HepG2 (cell line): ENCODE data around the gene JCAD. TPM values are rescaled to one million over a fixed set of nuclear protein-coding genes. Genes with fewer than 3 reads are reported as not detected.

Experiments used
- BORCS8-MEF2B ChIP-seq: sonication (generic); formaldehyde crosslinking; IDR thresholded peaks from 2 replicates; pipeline ENCODE4 v1.8.0; 2022; ENCODE audit warnings: mild to moderate bottlenecking, missing genetic modification reagents
- CEBPB ChIP-seq: IDR thresholded peaks from 2 replicates; pipeline ENCODE4 v1.6.1; 2011; ENCODE audit warnings: low read depth, low read length, improper control_type of control experiment, borderline replicate concordance
- HOXA3 ChIP-seq: sonication (generic); formaldehyde crosslinking; IDR thresholded peaks from 2 replicates; pipeline ENCODE4 v1.5.0; 2020; ENCODE audit warnings: missing genetic modification reagents
- PCBP1 ChIP-seq: fragments of 200-400 bp; formaldehyde crosslinking; IDR thresholded peaks from 2 replicates; pipeline ENCODE4 v1.6.1; 2017; ENCODE audit warnings: mild to moderate bottlenecking, low read depth, low read length, borderline replicate concordance
- RAD51 ChIP-seq: fragments of 450-650 bp; IDR thresholded peaks from 2 replicates; pipeline ENCODE4 v1.6.1; 2016; ENCODE audit warnings: borderline replicate concordance
- SMC3 ChIP-seq: IDR thresholded peaks from 2 replicates; pipeline ENCODE4 v1.6.1; 2011; ENCODE audit warnings: low read length, improper control_type of control experiment
- SRSF9 ChIP-seq: fragments of 200-400 bp; formaldehyde crosslinking; IDR thresholded peaks from 2 replicates; pipeline ENCODE4 v1.6.1; 2018; ENCODE audit warnings: borderline replicate concordance, mild to moderate bottlenecking, low read depth, low read length; ENCODE audit not compliant: insufficient read depth, poor library complexity, severe bottlenecking
- STAG1 ChIP-seq: sonication (generic); formaldehyde crosslinking; IDR thresholded peaks from 2 replicates; pipeline ENCODE4 v1.4.0; 2020; ENCODE audit warnings: missing genetic modification reagents
- XRCC5 ChIP-seq: fragments of 200-400 bp; formaldehyde crosslinking; optimal IDR thresholded peaks from 2 replicates; pipeline ENCODE3; 2017; ENCODE audit warnings: mild to moderate bottlenecking, low read length
- ZEB1 ChIP-seq: IDR thresholded peaks from 2 replicates; pipeline ENCODE4 v1.6.1; 2012; ENCODE audit warnings: mild to moderate bottlenecking, low read depth, inconsistent platforms; ENCODE audit not compliant: insufficient replicate concordance
- ZFX ChIP-seq: sonication (generic); formaldehyde crosslinking; IDR thresholded peaks from 2 replicates; pipeline ENCODE4 v1.4.0; 2020; ENCODE audit warnings: mild to moderate bottlenecking, low read depth, missing genetic modification reagents, moderate library complexity
- ZNF292 ChIP-seq: sonication (generic); formaldehyde crosslinking; IDR thresholded peaks from 2 replicates; pipeline ENCODE4 v1.8.1; 2022; ENCODE audit warnings: mild to moderate bottlenecking, low read depth, missing genetic modification reagents, borderline replicate concordance
- ZNF30 ChIP-seq: sonication (generic); formaldehyde crosslinking; IDR thresholded peaks from 2 replicates; pipeline ENCODE4 v1.5.0; 2020; ENCODE audit warnings: mild to moderate bottlenecking, missing genetic modification reagents
- ZNF331 ChIP-seq: sonication (generic); formaldehyde crosslinking; IDR thresholded peaks from 2 replicates; pipeline ENCODE4 v1.4.0; 2020; ENCODE audit warnings: missing genetic modification reagents
- ZNF333 ChIP-seq: sonication (generic); formaldehyde crosslinking; IDR thresholded peaks from 2 replicates; pipeline ENCODE4 v1.4.0; 2020; ENCODE audit warnings: mild to moderate bottlenecking, missing genetic modification reagents, borderline replicate concordance
- ZNF556 ChIP-seq: sonication (generic); formaldehyde crosslinking; IDR thresholded peaks from 2 replicates; pipeline ENCODE4 v1.4.0; 2020; ENCODE audit warnings: mild to moderate bottlenecking, missing genetic modification reagents, borderline replicate concordance
- ZNF629 ChIP-seq: sonication (generic); formaldehyde crosslinking; conservative IDR thresholded peaks from 2 replicates; pipeline ENCODE4 v1.5.0; 2020; ENCODE audit warnings: missing genetic modification reagents
- ZNF768 ChIP-seq: sonication (generic); formaldehyde crosslinking; IDR thresholded peaks from 2 replicates; pipeline ENCODE4 v1.4.0; 2020; ENCODE audit warnings: missing genetic modification reagents
- ZSCAN22 ChIP-seq: sonication (generic); formaldehyde crosslinking; IDR thresholded peaks from 2 replicates; pipeline ENCODE4 v1.4.0; 2020; ENCODE audit warnings: mild to moderate bottlenecking, missing genetic modification reagents
- ZSCAN30 ChIP-seq: sonication (generic); formaldehyde crosslinking; IDR thresholded peaks from 2 replicates; pipeline ENCODE4 v1.5.0; 2020; ENCODE audit warnings: mild to moderate bottlenecking, missing genetic modification reagents
- polyA plus RNA-seq, 8 experiments: library from polyadenylated mRNA; depleted of rRNA in 3 of 8; stranded (reverse) in 7 of 8; unstranded in 1 of 8; fragments of >200 nt; fragmentation: Illumina TruSeq in 4 of 8; extraction: Trizol in 4 of 8; gene quantifications; 2 replicates each; pipeline versions ENCODE4 v1.2.1 to v1.2.3, GENCODE V29; 2011 to 2016; ENCODE audit warnings: low read depth in 4 of 8, missing spikeins in 1 of 8, mixed read lengths in 1 of 8; ENCODE audit not compliant: insufficient read depth in 1 of 8
- total RNA-seq, 5 experiments: library from RNA; depleted of rRNA; stranded (reverse); fragments of >200 nt; fragmentation: Illumina TruSeq; extraction: Trizol; gene quantifications; 2 replicates each; pipeline ENCODE4 v1.2.3, GENCODE V29; 2016; ENCODE audit warnings: low read depth in 1 of 5
- TF ChIP-seq, protein P1 (sequence below): sonication (generic); formaldehyde crosslinking; IDR thresholded peaks from 2 replicates; pipeline ENCODE4 v1.9.0; 2022; ENCODE audit warnings: missing genetic modification reagents, mild to moderate bottlenecking, borderline replicate concordance
- TF ChIP-seq, protein P2 (sequence below): sonication (generic); formaldehyde crosslinking; IDR thresholded peaks from 2 replicates; pipeline ENCODE4 v1.4.0; 2020; ENCODE audit warnings: missing genetic modification reagents
- TF ChIP-seq, protein P3 (sequence below): sonication (generic); formaldehyde crosslinking; IDR thresholded peaks from 2 replicates; pipeline ENCODE4 v1.9.0; 2021; ENCODE audit warnings: missing genetic modification reagents, mild to moderate bottlenecking, borderline replicate concordance
- TF ChIP-seq, protein P4 (sequence below): sonication (generic); formaldehyde crosslinking; IDR thresholded peaks from 2 replicates; pipeline ENCODE4 v1.5.0; 2020; ENCODE audit warnings: mild to moderate bottlenecking, missing genetic modification reagents, moderate library complexity

JCAD gene
- total and polyA plus RNA-seq, 2 of the 13 experiments (the other 11 are each of a cell fraction or from before 2014, with no cell fraction given): 0.04 to 0.08 TPM

DNA sequence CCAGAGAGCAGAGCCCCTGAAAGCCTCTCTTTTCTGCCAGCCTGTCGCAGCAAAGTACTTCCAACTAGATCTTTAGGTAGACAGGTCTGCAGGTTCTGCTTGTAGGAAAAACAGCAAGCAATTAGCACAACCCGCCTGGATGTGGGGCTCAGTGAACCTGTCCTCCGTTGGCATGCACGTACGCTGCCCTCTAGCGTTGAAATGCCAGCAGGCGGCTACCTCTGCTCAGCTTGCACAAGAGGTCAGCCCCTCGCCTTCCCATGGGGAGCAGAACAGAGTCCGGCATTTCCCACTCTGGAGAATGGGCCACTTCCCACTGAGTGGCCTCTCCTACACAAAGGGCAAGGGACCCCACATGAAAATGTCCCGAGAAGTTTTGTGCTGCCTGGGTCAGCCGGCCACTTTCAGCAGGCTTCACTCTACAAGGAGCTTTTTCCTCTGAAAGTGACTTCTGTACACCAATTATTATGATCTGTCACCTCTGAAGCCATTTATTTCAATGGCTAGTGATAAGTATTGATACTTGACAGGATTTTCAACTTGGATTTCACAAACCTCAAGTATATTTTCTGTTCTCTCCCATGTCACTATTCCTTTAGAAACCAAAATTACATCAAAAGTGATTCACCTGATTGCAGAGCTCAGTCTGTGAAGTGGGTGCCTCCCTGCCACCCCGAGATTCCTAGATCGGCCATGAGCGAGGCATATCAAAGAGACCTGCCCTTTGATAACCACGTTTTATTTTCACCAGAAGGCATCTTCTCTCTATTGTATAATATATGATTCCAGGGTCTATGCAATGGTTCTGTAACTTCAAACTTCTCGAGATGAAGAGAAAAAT lies 56.7 kb downstream of the JCAD start (continued):
- TF ChIP-seq ZSCAN30 (no peak), ZFX (CRISPR knock-in tag) (no peak), SRSF9 (no peak), ZSCAN22 (CRISPR knock-in tag) (no peak), SMC3 (peak; percentile 41), BORCS8-MEF2B (0 out of 2 replicates have a peak, but pooled peaks have one; percentile 46), ZNF331 (peak; percentile 50; the same call in 1 of the 2 replicates), HOXA3 (no peak), ZNF333 (CRISPR knock-in tag) (no peak), STAG1 (CRISPR knock-in tag) (peak; percentile 66), ZNF768 (peak; percentile 34; the same call in 1 of the 2 replicates), PCBP1 (no peak), ZEB1 (no peak), RAD51 (no peak), ZNF30 (CRISPR knock-in tag) (no peak), XRCC5 (peak; percentile 89), ZNF629 (peak; percentile 91), ZNF556 (CRISPR knock-in tag) (no peak), CEBPB (peak; percentile 72; the same call in 1 of the 2 replicates), ZNF292 (CRISPR knock-in tag) (peak; percentile 45; the same call in 1 of the 2 replicates)
- TF ChIP-seq, protein P1, sequence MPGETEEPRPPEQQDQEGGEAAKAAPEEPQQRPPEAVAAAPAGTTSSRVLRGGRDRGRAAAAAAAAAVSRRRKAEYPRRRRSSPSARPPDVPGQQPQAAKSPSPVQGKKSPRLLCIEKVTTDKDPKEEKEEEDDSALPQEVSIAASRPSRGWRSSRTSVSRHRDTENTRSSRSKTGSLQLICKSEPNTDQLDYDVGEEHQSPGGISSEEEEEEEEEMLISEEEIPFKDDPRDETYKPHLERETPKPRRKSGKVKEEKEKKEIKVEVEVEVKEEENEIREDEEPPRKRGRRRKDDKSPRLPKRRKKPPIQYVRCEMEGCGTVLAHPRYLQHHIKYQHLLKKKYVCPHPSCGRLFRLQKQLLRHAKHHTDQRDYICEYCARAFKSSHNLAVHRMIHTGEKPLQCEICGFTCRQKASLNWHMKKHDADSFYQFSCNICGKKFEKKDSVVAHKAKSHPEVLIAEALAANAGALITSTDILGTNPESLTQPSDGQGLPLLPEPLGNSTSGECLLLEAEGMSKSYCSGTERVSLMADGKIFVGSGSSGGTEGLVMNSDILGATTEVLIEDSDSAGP: peak; percentile 45; the same call in 1 of the 2 replicates
- TF ChIP-seq, protein P2, sequence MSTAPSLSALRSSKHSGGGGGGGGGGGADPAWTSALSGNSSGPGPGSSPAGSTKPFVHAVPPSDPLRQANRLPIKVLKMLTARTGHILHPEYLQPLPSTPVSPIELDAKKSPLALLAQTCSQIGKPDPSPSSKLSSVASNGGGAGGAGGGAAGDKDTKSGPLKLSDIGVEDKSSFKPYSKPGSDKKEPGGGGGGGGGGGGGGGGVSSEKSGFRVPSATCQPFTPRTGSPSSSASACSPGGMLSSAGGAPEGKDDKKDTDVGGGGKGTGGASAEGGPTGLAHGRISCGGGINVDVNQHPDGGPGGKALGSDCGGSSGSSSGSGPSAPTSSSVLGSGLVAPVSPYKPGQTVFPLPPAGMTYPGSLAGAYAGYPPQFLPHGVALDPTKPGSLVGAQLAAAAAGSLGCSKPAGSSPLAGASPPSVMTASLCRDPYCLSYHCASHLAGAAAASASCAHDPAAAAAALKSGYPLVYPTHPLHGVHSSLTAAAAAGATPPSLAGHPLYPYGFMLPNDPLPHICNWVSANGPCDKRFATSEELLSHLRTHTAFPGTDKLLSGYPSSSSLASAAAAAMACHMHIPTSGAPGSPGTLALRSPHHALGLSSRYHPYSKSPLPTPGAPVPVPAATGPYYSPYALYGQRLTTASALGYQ (CRISPR knock-in tag): no peak
- TF ChIP-seq, protein P3, sequence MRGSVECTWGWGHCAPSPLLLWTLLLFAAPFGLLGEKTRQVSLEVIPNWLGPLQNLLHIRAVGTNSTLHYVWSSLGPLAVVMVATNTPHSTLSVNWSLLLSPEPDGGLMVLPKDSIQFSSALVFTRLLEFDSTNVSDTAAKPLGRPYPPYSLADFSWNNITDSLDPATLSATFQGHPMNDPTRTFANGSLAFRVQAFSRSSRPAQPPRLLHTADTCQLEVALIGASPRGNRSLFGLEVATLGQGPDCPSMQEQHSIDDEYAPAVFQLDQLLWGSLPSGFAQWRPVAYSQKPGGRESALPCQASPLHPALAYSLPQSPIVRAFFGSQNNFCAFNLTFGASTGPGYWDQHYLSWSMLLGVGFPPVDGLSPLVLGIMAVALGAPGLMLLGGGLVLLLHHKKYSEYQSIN (CRISPR knock-in tag): no peak
- TF ChIP-seq, protein P4, sequence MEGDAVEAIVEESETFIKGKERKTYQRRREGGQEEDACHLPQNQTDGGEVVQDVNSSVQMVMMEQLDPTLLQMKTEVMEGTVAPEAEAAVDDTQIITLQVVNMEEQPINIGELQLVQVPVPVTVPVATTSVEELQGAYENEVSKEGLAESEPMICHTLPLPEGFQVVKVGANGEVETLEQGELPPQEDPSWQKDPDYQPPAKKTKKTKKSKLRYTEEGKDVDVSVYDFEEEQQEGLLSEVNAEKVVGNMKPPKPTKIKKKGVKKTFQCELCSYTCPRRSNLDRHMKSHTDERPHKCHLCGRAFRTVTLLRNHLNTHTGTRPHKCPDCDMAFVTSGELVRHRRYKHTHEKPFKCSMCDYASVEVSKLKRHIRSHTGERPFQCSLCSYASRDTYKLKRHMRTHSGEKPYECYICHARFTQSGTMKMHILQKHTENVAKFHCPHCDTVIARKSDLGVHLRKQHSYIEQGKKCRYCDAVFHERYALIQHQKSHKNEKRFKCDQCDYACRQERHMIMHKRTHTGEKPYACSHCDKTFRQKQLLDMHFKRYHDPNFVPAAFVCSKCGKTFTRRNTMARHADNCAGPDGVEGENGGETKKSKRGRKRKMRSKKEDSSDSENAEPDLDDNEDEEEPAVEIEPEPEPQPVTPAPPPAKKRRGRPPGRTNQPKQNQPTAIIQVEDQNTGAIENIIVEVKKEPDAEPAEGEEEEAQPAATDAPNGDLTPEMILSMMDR (CRISPR knock-in tag): peak; percentile 93
